ACHN (cell line): Measurements from ENCODE around the gene ANKDD1B.
"Not testable (repeated sequence)": the region's sequence is repeated elsewhere in the genome, so short reads cannot be mapped to it uniquely, and the experiment has no call there.

Experiments
- DNase-seq: peaks from one replicate; pipeline ENCODE4 v3.0.0-alpha.2; 2015
- in situ Hi-C: cut with HindIII; loops from 2 replicates; pipeline ENCODE4 v1.10.0; 2017; ENCODE audit warnings: low sequenced_read_pairs, low pct_ligation_motif_present, low pct_unique_long_range_greater_than_20kb

Gene ANKDD1B

GRCh38 chr5:75681125-75681830 is 70.0 kb downstream of the ANKDD1B start:
- in situ Hi-C loops: no loop called here
- DNase-seq: peak; percentile 59

- no peak for DNase-seq
- in situ Hi-C loops: no loop called here
Measured at GRCh38 chr5:75685141-75685540, 73.9 kb downstream of the ANKDD1B start.

- no peak for DNase-seq
- in situ Hi-C loops: no loop called here
Measured at GRCh38 chr5:75686480-75686879, 75.2 kb downstream of the ANKDD1B start.

- in situ Hi-C loops: no loop called here
- no peak for DNase-seq
Measured at GRCh38 chr5:75690669-75691068, 79.4 kb downstream of the ANKDD1B start.

- no peak for DNase-seq
- in situ Hi-C loops: no loop called here
Measured at GRCh38 chr5:75694781-75695180, 83.5 kb downstream of the ANKDD1B start.

DNA sequence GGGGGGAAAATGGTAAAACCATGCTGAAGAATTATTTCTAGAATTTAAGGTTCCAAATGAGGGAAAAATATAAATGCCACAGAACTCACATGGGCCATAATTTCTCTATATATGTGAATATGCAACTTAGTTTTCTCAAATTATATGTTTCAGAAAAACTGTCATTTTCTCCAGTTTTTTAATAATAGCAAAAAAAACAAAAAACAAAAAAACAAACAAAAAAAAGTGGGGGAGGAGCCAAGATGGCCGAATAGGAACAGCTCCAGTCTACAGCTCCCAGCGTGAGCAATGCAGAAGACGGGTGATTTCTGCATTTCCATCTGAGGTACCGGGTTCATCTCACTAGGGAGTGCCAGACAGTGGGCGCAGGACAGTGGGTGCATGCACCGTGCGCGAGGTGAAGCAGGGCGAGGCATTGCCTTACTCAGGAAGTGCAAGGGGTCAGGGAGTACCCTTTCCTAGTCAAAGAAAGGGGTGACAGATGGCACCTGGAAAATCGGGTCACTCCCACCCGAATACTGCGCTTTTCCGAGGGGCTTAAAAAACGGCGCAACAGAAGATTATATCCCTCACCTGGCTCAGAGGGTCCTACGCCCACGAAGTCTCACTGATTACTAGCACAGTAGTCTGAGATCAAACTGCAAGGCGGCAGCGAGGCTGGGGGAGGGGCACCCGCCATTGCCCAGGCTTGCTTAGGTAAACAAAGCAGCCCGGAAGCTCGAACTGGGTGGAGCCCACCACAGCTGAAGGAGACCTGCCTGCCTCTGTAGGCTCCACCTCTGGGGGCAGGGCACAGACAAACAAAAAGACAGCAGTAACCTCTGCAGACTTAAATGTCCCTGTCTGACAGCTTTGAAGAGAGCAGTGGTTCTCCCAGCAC is 84.5 kb downstream of the ANKDD1B start:
- in situ Hi-C loops, DNase-seq: not testable (repeated sequence)

- no peak for DNase-seq
- in situ Hi-C loops: no loop called here
Measured at GRCh38 chr5:75701856-75702255, 90.6 kb downstream of the ANKDD1B start.

GRCh38 chr5:75706016-75706415 is 94.8 kb downstream of the ANKDD1B start:
- in situ Hi-C loops: no loop called here
- no peak for DNase-seq

- in situ Hi-C loops: no loop called here
- DNase-seq: no peak
Measured at GRCh38 chr5:75706775-75707174, 95.5 kb downstream of the ANKDD1B start.

- in situ Hi-C loops: no loop called here
- peak; percentile 71 for DNase-seq
Measured at GRCh38 chr5:75707911-75708509, 96.8 kb downstream of the ANKDD1B start.

DNA sequence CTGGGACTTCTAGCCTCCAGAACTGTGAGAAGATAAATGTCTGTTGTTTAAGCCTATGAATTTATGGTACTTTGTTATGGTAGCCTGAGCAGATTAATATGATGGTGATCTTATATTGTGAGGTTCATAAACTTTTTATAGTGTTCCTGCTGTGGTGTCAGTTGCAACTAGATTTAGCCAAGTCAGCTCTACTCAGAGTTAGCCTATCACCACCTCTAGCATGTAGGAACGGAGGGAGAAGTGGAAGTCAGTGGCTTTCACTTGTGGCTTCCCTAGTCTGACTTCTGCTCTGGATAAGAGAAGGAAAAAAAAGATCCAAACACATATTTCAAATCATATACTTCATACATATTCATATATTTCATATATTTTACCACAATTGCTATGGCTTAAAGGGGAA is 99.4 kb downstream of the ANKDD1B start:
- no peak for DNase-seq

GRCh38 chr5:75711151-75711550 is 99.9 kb downstream of the ANKDD1B start:
- in situ Hi-C loops: no loop called here
- DNase-seq: no peak

More for the DNA sequence above, 99.4 kb downstream of the ANKDD1B start:
- in situ Hi-C loops: no loop called here

DNA sequence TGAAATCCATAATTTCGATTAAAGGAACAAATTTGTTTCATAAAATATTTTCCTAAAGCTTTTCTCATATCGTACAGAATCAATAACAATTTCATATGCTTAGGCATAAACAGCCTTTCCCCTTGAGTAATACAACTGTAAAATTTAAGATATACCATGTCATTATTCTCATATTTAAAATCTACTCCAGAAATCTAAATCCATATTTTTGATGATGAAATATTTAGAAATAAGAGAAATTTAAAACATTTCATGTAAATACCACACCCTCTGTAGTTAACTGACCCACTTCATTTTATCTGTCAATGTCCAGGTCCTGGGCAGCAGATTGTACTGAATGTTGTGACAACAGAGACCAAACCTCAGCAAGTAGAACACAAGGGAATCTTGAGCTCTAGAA is 100.8 kb downstream of the ANKDD1B start:
- no peak for DNase-seq
- in situ Hi-C loops: no loop called here

DNA sequence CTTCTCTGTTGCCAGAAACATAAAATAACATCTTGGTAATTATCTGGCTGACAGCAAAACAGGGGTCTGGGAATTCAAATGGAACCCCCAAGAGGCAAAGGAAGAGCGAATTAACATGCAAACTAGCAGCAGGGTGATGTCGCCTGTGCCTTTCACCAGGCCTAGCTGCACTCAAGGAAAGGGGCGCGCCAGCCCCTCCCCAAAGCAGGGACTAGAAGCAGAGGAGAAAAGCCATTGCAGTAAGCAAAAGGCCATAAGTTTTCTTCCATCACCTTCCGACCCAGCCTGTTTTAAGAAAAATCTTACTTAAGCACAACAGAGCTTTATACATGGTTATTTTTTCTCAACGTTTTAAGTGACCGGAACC is 105.4 kb downstream of the ANKDD1B start:
- no peak for DNase-seq
- in situ Hi-C loops: no loop called here

GRCh38 chr5:75717082-75717922 is 106.0 kb downstream of the ANKDD1B start, which contains the start of gene POC5:
Gene POC5 (minus strand): TSS chr5:75717437. CDS start chr5:75712937, 4,500 bp downstream.
- DNase-seq: peak; percentile 95
- in situ Hi-C loops: no loop called here

DNA sequence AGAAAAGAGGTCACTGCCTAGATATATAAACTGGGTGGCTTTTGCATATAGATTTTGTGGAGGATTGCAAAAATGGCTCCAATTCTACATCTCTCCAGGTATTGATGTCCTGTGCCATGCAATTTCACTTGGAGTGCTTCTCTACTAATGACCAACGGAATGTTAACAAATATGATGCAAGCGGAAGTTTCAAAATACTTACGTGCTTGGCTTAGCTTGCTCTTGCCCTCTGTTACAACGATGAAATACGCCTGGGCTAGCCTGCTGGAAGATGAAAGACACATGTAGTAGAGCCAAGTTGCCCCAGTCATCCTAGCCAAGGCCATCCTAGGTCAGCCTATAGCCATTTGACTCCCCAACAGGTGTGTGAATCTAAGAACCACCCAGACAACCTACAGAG is 109.6 kb downstream of the ANKDD1B start:
- in situ Hi-C loops: no loop called here

More for the DNA sequence above, 109.6 kb downstream of the ANKDD1B start:
- DNase-seq: no peak
